NT2/D1 (cell line): Measurements from ENCODE around the gene FYB1.

ENCODE experiments used
- SUZ12 ChIP-seq: IDR thresholded peaks from 2 replicates; pipeline ENCODE4 v1.6.1; 2011; ENCODE audit not compliant: insufficient read length, insufficient read depth; ENCODE audit errors: extremely low read depth
- YY1 ChIP-seq: IDR thresholded peaks from 2 replicates; pipeline ENCODE4 v1.6.1; 2011; ENCODE audit not compliant: insufficient read length, insufficient read depth
- ZNF274 ChIP-seq: IDR thresholded peaks from 2 replicates; pipeline ENCODE4 v1.6.1; 2011; ENCODE audit warnings: mild to moderate bottlenecking, low read depth, low read length

DNA sequence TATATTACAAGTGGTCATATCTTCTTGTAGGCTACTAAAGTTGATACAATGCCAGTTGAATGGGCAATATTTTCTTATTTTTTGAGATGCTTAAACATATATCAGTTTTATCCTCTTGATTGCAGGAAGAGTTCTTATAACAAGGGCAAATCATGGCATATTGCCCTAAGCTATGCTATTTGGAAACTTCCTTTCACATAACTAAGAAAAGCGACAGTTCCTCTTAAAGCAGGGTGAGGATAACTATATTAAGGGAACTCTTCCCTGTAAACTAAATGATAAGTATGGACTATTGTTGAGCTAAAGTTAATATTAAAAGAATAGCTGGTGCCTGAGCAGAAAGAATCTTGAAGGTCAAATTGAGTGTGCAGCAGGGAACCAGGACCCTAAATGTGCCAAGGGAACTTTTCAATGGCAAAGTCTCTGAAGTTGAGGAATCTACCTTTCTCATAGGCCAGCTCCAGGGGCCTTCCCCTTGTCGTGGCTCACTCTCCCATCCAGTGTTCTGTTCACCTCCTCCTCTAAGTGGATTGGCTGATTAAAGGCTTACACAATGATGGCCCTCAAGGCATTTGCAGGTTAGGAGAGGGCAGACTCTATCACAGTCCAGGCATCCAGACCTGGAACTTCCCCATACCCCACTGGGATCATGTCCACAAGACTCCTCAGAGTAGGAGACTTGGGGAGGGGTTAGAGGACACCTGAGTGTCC lies 26.8 kb downstream of the FYB1 start:
- TF ChIP-seq YY1 = no peak
- TF ChIP-seq ZNF274 = no peak
- TF ChIP-seq SUZ12 = no peak
